Uterine smooth muscle cell (primary cell): ENCODE results near the gene UBR2. TPM values are rescaled to one million over a fixed set of nuclear protein-coding genes. Genes with fewer than 3 reads are reported as not detected.

Experiments
- total RNA-seq: library from RNA; depleted of rRNA; stranded (reverse); fragments of >200 nt; gene quantifications from 2 replicates; pipeline ENCODE4 v1.2.3, GENCODE V29; 2014

The UBR2 gene
- total RNA-seq: 31.1 and 38.6 TPM in 2 replicates

DNA sequence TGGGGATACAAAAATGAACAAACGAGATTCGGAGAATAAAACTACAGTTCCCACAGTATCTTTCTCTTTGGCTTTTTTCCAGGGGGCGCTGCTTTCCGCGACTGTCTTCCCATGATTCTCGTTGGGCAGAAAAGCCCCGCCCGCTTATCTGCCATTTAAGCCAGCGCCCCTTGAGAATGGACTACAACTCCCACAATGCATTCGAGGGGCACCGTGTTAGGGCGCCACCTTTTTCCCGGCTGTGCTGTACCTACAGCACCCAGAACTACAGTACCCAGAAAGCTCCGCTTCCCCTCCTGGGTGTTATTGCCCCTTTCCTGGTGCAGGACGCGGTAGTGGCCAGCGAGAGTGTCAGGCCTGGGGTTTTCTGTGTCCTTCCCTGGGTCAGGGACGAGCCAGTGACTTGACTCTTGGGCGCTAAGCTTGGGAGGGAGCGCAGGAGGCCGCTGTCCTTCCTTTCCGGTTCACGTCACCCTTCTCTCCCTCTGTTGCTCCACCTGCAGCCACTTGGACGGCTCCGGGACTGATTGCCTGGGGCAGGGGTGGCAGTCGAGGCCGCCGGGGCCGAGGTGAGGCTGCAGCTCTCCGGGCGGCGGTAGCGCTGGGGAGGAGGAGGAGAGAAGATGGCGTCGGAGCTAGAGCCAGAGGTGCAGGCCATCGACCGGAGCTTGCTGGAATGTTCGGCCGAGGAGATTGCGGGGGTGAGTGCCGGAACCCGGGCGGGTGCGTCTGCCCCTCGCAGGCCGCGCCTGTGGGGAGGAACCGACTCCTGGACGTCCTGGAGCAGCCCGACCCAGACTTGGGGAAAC lies at the start of gene UBR2:
Gene UBR2, plus strand, starts transcription at position 333 of the 809 bp plus-strand sequence. Its CDS starts 291 bp downstream, at position 624.

DNA sequence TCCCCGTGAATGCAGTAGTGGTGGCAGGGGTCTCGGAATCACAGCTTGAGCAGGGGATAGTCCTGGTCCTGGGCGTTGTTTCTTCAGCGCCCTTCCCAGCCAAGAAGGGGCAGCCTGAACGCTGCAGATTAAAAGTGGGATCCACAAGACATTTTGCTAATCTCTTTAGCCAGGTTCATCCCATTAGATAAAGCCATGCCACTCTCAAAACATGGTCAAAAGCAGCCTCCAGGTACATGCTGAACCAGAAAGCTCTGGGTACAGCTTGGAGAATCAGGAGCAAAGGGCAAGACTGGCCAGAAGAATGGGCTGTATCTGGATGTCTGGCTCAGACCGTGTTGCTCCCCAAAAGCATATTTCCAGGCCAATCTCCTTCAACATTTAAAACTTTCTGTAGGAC lies 158.7 kb downstream of the UBR2 start, which contains the start of gene PRPH2:
Gene PRPH2, minus strand, starts transcription at position 101 of the 400 bp plus-strand sequence. CDS start 263 bp downstream, outside the sequence.

Other genes starting within 250 kb of the UBR2 start
- gene TRERF1, start 112.1 kb upstream of the UBR2 start, total RNA-seq: 4.1 and 7.2 TPM in 2 replicates
- 1.7 and 1.8 TPM in 2 replicates for gene PRPH2, start 158.6 kb downstream of the UBR2 start, total RNA-seq
- 36.1 and 45.9 TPM in 2 replicates for gene TBCC, start 182.1 kb downstream of the UBR2 start, total RNA-seq
- 3.9 and 4.6 TPM in 2 replicates for gene BICRAL, start 218.0 kb downstream of the UBR2 start, total RNA-seq